ENCODE data around the gene CTSW.
A peak's percentile ranks its signal among the peaks of the same experiment; 100 is the strongest.

CTSW gene

GRCh38 chr11:65852508-65853245 lies 27.0 kb upstream of the CTSW start:
- Mint-ChIP-seq H3K27me3 (no peaks in the 10 kb centered on the region), H3K36me3 (peaks cover 16% of the 10 kb centered on the region), H3K27ac (peak overlapping the region; percentile 54), H3K4me1 (ENCODE audit: low read depth) (peaks cover 33% of the 10 kb centered on the region), H3K9me3 (ENCODE audit: low read depth) (no peaks in the 10 kb centered on the region), H3K4me3 (no peak overlapping the region)

DNA sequence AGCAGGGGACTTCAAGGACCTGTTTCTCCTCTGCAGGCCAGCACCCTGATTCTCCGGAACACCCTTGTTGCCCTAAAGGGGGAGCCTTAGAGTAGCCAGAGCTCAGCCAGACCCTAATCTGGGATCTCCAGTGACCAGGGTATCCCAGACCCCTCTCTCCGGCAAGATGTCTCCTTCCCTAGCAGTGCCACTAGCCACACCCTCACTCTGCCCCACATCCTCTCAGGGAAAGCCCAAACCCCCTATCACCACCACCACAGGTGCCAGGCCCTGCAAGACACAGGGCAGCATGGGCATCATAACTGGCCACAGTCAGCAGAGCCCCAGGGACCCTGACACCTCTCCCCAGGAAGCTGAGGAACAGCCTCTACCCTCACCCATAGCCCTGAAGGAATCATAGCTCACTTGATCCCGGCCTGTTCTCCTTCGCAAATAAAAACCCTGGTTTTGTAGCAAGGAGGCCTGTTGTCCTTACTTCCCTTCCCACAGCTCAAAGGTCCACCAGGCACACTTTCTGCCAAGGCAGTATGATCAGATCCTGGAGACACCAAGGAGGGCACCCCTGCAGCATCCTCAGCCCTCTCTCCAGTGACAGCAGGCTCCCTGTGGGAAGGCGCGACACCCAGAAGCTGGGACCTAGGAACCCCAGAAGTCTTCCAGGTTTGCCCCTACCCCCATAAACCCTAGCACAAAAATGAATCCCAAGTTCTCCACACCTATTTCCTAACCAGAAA lies 26.2 kb upstream of the CTSW start:
- H3K4me1 Mint-ChIP-seq (ENCODE audit: low read depth): peaks cover 36% of the 10 kb centered on the region
- H3K9me3 Mint-ChIP-seq (ENCODE audit: low read depth): no peaks in the 10 kb centered on the region
- H3K27ac Mint-ChIP-seq: peak overlapping the region; percentile 54
- no peaks in the 10 kb centered on the region for H3K27me3 Mint-ChIP-seq
- peaks cover 16% of the 10 kb centered on the region for H3K36me3 Mint-ChIP-seq
- H3K4me3 Mint-ChIP-seq: peak overlapping the region; percentile 73

GRCh38 chr11:65854161-65854592 lies 25.5 kb upstream of the CTSW start:
- Mint-ChIP-seq H3K9me3 (ENCODE audit: low read depth) (no peaks in the 10 kb centered on the region), H3K4me3 (peak overlapping the region; percentile 73), H3K36me3 (peaks cover 16% of the 10 kb centered on the region), H3K27me3 (no peaks in the 10 kb centered on the region), H3K27ac (peak overlapping the region; percentile 54), H3K4me1 (ENCODE audit: low read depth) (peaks cover 40% of the 10 kb centered on the region)

DNA sequence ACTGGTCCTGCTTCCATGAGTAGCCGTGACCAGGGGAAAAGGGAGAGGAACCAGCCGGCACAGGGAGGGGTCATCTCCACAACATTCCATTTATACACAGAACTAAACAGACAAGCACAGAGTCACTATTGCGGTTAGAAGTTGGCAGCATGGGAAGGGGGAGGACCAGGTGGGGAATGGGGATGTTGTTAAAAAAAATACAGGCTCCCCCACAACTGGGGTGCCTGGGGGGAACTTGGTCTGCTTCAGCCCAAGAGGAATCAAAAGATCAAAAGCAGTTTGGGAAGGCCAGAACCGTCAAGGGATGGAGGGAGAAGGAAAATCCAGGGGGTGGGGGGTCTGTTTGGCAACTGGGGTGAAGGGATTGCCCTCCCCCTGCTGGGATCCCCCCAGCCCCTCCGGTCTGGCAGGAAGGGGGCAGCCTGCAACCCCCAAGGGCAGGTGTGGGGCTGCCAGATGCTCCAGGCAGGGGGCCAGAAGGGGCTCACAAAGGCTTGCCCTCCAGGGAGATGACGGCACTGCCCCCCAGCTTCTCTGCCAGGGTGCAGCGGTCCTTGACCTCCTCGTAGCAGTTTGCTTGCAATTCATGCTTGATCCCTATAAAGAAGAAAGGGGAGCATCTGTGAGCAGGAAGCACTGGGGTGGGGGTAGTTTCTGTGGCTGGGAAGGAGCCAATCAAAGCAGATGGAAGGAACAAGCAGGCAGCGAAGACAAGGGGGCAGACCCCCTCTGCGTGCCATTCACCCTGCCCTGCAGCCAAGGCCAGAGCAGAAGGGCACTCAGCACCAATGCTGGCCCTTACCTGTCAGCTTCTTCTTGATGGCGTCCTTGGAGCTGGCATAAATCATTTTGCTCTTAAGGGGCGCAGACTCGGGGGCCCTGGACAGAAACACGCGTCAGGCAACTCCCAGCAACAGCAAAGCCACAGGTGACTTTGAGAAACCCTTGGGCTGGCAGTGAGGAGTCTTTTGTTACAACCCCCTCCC lies 24.5 kb upstream of the CTSW start:
- no peaks in the 10 kb centered on the region for H3K9me3 Mint-ChIP-seq (ENCODE audit: low read depth)
- peaks cover 16% of the 10 kb centered on the region for H3K36me3 Mint-ChIP-seq
- peaks cover 44% of the 10 kb centered on the region for H3K4me1 Mint-ChIP-seq (ENCODE audit: low read depth)
- peak overlapping the region; percentile 97 for H3K4me3 Mint-ChIP-seq
- peak overlapping the region; percentile 54 for H3K27ac Mint-ChIP-seq
- H3K27me3 Mint-ChIP-seq: no peaks in the 10 kb centered on the region

- Mint-ChIP-seq H3K4me1 (ENCODE audit: low read depth) (peaks cover 46% of the 10 kb centered on the region), H3K36me3 (peaks cover 16% of the 10 kb centered on the region), H3K4me3 (peak overlapping the region; percentile 97), H3K27me3 (no peaks in the 10 kb centered on the region), H3K27ac (peak overlapping the region; percentile 93), H3K9me3 (ENCODE audit: low read depth) (no peaks in the 10 kb centered on the region)
Measured at GRCh38 chr11:65855927-65856363, 23.7 kb upstream of the CTSW start.

GRCh38 chr11:65856689-65857499 lies 22.7 kb upstream of the CTSW start:
- Mint-ChIP-seq H3K36me3 (peaks cover 11% of the 10 kb centered on the region), H3K27me3 (no peaks in the 10 kb centered on the region), H3K4me3 (peak overlapping the region; percentile 97), H3K27ac (peak overlapping the region; percentile 93), H3K9me3 (ENCODE audit: low read depth) (no peaks in the 10 kb centered on the region), H3K4me1 (ENCODE audit: low read depth) (peaks cover 51% of the 10 kb centered on the region)

- H3K4me1 Mint-ChIP-seq (ENCODE audit: low read depth): peaks cover 50% of the 10 kb centered on the region
- H3K9me3 Mint-ChIP-seq (ENCODE audit: low read depth): no peaks in the 10 kb centered on the region
- H3K27me3 Mint-ChIP-seq: no peaks in the 10 kb centered on the region
- peak overlapping the region; percentile 97 for H3K4me3 Mint-ChIP-seq
- no peak overlapping the region for H3K27ac Mint-ChIP-seq
- H3K36me3 Mint-ChIP-seq: peaks cover 7% of the 10 kb centered on the region
Measured at GRCh38 chr11:65857500-65857852, 22.2 kb upstream of the CTSW start.

- H3K36me3 Mint-ChIP-seq: peaks cover 7% of the 10 kb centered on the region
- no peaks in the 10 kb centered on the region for H3K9me3 Mint-ChIP-seq (ENCODE audit: low read depth)
- H3K4me3 Mint-ChIP-seq: peak within 1 kb of the TSS; percentile 97
- H3K27ac Mint-ChIP-seq: peak within 1 kb of the TSS; percentile 99
- no peaks in the 10 kb centered on the region for H3K27me3 Mint-ChIP-seq
- H3K4me1 Mint-ChIP-seq (ENCODE audit: low read depth): peaks cover 53% of the 10 kb centered on the region
Measured at GRCh38 chr11:65857853-65858680, 21.6 kb upstream of the CTSW start, which contains the start of gene CFL1. Gene CFL1, minus strand, starts transcription at chr11:65858180. Its CDS starts 81 bp downstream, at chr11:65858099.

DNA sequence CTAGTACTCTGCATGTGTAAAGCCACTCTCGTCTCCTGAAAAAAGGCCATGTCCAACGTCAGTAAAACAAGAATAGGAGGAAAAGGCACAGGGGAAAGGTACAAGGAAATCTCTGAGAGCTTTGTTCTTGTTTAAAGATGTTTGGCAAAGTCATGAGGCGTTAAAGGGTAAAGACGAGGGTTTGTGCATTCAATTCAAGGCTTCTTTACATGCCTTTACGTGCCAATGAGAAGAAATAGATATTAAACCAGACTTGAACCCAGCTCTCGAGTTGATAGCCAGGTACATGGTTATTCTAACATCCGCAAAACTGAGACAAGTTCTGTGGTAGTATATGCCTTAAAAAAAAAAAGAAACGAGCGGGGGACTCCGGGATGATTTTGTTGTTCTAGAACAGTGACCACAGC lies 21.0 kb upstream of the CTSW start:
- peak overlapping the region; percentile 99 for H3K27ac Mint-ChIP-seq
- H3K4me1 Mint-ChIP-seq (ENCODE audit: low read depth): peaks cover 49% of the 10 kb centered on the region
- H3K9me3 Mint-ChIP-seq (ENCODE audit: low read depth): no peaks in the 10 kb centered on the region
- H3K27me3 Mint-ChIP-seq: no peaks in the 10 kb centered on the region
- peak overlapping the region; percentile 95 for H3K4me3 Mint-ChIP-seq
- peaks cover 7% of the 10 kb centered on the region for H3K36me3 Mint-ChIP-seq

DNA sequence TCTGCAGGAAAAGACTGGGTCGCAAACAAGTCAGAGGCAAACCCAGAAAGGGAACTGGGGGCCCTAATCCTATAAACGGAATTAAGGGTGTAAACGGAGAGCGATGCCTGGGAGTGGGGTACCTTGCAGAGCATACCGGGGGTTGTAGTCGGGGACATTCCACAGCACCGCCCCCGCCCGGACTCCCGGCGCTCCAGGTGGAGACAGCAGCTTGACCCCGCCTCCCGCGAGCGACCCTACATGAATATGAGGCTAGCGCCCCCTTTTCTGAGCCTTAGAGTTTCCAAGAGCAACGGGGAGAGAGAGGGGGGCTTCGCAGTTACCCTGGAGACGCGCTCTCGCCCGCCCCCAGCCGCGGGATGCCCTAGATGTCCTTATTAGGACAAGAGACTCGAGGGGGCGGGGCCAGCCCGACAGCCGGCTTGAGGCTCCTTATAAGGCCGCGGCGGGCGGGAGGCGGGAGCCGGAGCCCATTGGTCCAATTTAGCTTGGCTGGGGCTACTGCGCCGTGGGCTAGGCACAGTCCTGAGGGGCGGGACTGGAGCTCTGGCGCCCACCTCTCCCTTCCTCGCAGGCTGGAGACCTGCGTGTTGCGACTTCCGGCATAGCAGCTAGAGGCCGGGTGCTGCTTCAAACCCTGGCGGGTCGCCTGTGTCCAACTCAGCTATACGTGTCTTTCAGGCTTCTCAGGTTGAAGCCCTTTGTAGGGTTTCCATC lies 20.4 kb upstream of the CTSW start:
- peak overlapping the region; percentile 95 for H3K4me3 Mint-ChIP-seq
- peaks cover 46% of the 10 kb centered on the region for H3K4me1 Mint-ChIP-seq (ENCODE audit: low read depth)
- no peaks in the 10 kb centered on the region for H3K9me3 Mint-ChIP-seq (ENCODE audit: low read depth)
- no peaks in the 10 kb centered on the region for H3K27me3 Mint-ChIP-seq
- peaks cover 7% of the 10 kb centered on the region for H3K36me3 Mint-ChIP-seq
- peak overlapping the region; percentile 99 for H3K27ac Mint-ChIP-seq

DNA sequence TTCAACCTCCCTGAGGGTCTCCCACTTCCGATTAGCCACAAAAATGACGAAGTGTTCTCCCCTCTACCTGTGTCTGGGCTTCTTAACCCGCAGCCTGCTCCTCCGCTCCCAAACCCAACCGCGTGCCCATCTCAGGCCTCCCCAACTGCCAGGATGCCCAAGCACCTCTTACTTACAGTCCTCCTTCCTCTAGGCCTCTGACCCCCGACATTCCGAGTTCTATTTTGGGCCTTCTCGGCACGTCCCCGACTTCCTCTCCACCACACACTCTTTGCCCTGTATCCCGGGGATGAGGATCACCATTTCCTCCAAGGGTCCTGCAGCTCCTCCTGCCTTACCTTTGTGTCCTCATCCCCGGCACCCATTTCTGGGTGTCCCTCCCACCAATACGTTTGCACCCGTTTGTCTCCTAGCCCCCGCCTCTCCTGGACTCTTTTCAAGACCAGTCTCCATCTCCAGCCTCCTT lies 19.8 kb upstream of the CTSW start:
- H3K27ac Mint-ChIP-seq: peak overlapping the region; percentile 99
- no peaks in the 10 kb centered on the region for H3K9me3 Mint-ChIP-seq (ENCODE audit: low read depth)
- H3K27me3 Mint-ChIP-seq: no peaks in the 10 kb centered on the region
- H3K4me3 Mint-ChIP-seq: peak overlapping the region; percentile 95
- H3K36me3 Mint-ChIP-seq: peaks cover 4% of the 10 kb centered on the region
- peaks cover 40% of the 10 kb centered on the region for H3K4me1 Mint-ChIP-seq (ENCODE audit: low read depth)

DNA sequence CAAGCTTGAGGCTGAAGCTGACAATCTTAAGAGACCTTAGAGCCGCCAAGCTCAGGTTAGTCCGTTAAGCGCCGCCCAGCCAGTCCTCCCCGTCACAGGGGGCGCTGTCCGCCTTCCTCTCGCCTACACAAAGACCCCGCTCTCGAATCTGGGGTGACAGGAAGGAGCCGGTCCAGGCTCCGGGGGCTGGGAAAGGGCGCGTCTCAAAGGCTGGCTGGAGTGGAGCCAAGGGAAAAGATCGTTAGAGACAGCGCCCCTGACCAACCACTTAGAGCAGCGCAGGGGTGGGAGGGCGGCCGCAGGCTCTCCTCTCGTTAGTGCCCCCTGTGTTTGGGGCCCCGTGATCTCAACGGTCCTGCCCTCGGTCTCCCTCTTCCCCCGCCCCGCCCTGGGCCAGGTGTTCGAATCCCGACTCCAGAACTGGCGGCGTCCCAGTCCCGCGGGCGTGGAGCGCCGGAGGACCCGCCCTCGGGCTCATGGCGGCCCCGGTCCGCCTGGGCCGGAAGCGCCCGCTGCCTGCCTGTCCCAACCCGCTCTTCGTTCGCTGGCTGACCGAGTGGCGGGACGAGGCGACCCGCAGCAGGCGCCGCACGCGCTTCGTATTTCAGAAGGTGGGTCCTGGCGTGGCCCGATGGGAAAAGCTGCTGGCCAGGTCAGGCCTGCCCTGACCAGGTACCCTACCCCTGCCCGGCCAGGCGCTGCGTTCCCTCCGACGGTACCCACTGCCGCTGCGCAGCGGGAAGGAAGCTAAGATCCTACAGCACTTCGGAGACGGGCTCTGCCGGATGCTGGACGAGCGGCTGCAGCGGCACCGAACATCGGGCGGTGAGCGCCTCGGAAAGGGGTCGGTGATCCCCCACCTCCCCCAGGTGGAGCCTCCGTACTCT lies 19.1 kb upstream of the CTSW start, which contains the start of gene MUS81:
Gene MUS81 (plus strand): TSS at position 156 of the 887 bp plus-strand sequence. CDS start 321 bp downstream, at position 477.
- Mint-ChIP-seq H3K4me3 (peak within 1 kb of the TSS; percentile 95), H3K36me3 (peaks cover 4% of the 10 kb centered on the region), H3K27ac (peak within 1 kb of the TSS; percentile 99), H3K4me1 (ENCODE audit: low read depth) (peaks cover 36% of the 10 kb centered on the region), H3K9me3 (ENCODE audit: low read depth) (no peaks in the 10 kb centered on the region), H3K27me3 (no peaks in the 10 kb centered on the region)

Data from activated naive CD8-positive, alpha-beta T cell (primary cell).